Colonic mucosa (tissue), 4 donors: ENCODE data around the gene XPO4. TPM values are rescaled to one million over a fixed set of nuclear protein-coding genes. Genes with fewer than 3 reads are reported as not detected.
"Not testable (repeated sequence)": the region's sequence is repeated elsewhere in the genome, so short reads cannot be mapped to it uniquely, and the experiment has no call there.

Source experiments
- DNase-seq: peaks from one replicate; pipeline ENCODE4 v3.0.0-alpha.2; 2020
- H3K27ac ChIP-seq: fragments of 200-600 bp; one replicate; pipeline ENCODE4 v1.8.0; 2021
- H3K27me3 ChIP-seq: fragments of 200-600 bp; one replicate; pipeline ENCODE4 v1.8.0; 2021
- H3K36me3 ChIP-seq: fragments of 200-600 bp; one replicate; pipeline ENCODE4 v1.8.0; 2021
- H3K4me1 ChIP-seq: fragments of 200-600 bp; one replicate; pipeline ENCODE4 v1.8.0; 2021; ENCODE audit warnings: mild to moderate bottlenecking
- H3K4me3 ChIP-seq: fragments of 200-600 bp; one replicate; pipeline ENCODE4 v1.8.0; 2021
- H3K9ac ChIP-seq, 2 donors: one replicate each; pipeline ENCODE4 v1.7.0; 2013; ENCODE audit warnings: control low read depth in 2 of 2, low read depth in 2 of 2, low read length in 2 of 2
- H3K9me3 ChIP-seq: fragments of 200-600 bp; one replicate; pipeline ENCODE4 v1.8.0; 2021
- CTCF ChIP-seq: fragments of 200-600 bp; IDR thresholded peaks from one replicate; pipeline ENCODE4 v1.8.0; 2022; ENCODE audit warnings: antibody characterized with exemption, mild to moderate bottlenecking
- intact Hi-C: fragments of 100-400 bp; cut with DNase I; formaldehyde crosslinking; loops from one replicate; pipeline ENCODE4 v1.14.1; 2022
- total RNA-seq, 2 donors: library from RNA; stranded (reverse); fragmentation: NEBNext Ultra II Directional in 1 of 2; extraction: Animal tissue kit (Norgen Biotek cat#: 25700) in 1 of 2; gene quantifications; one replicate each; pipeline ENCODE4 v1.2.1, GENCODE V29; 2021
- donor health status: healthy.
- donor health status: DM: no; HTN: no; CAD: no.
- donor health status: DM: no; HTN: no; CAD: no.

The XPO4 gene
- total RNA-seq, 2 donors from 2014 or later = 9.1 to 18.2 TPM

- TF ChIP-seq CTCF = no peak
- H3K36me3 ChIP-seq = no peaks in the 10 kb centered on the region
- H3K4me3 ChIP-seq = no peak overlapping the region
- H3K27me3 ChIP-seq = no peaks in the 10 kb centered on the region
- peaks cover 5% of the 10 kb centered on the region for H3K4me1 ChIP-seq
- no peaks in the 10 kb centered on the region for H3K9me3 ChIP-seq
- no peak for DNase-seq
- intact Hi-C loops = loop anchor here (5.0 to 10.0 kb wide), 3 partner anchors 195 to 525 kb away; no protein-coding TSS in a partner anchor
- H3K27ac ChIP-seq = no peak overlapping the region
- H3K9ac ChIP-seq = no peak overlapping the region
These were observed 37.1 kb upstream of the XPO4 start for GRCh38 chr13:20939662-20940061.

GRCh38 chr13:20938302-20938701 is 35.8 kb upstream of the XPO4 start:
- Histone ChIP-seq H3K9me3 (no peaks in the 10 kb centered on the region), H3K9ac (no peak overlapping the region), H3K4me3 (no peak overlapping the region), H3K4me1 (peaks cover 5% of the 10 kb centered on the region), H3K36me3 (no peaks in the 10 kb centered on the region), H3K27me3 (no peaks in the 10 kb centered on the region), H3K27ac (no peak overlapping the region)
- TF ChIP-seq CTCF = no peak
- intact Hi-C loops = no loop called here
- DNase-seq = no peak

- Histone ChIP-seq H3K27ac (no peak overlapping the region), H3K27me3 (no peaks in the 10 kb centered on the region), H3K9me3 (no peaks in the 10 kb centered on the region), H3K4me3 (no peak overlapping the region), H3K36me3 (no peaks in the 10 kb centered on the region), H3K9ac (no peak overlapping the region), H3K4me1 (no peaks in the 10 kb centered on the region)
- DNase-seq = no peak
- no peak for TF ChIP-seq CTCF
- intact Hi-C loops = loop anchor here (5.0 to 10.0 kb wide), 2 partner anchors 100 to 733 kb away; partner anchors contain the start of gene GJB2
These were observed 25.2 kb upstream of the XPO4 start for GRCh38 chr13:20927596-20928257.

- DNase-seq, H3K4me3 ChIP-seq: not testable (repeated sequence)
- intact Hi-C loops = loop anchor here (2.0 to 10.0 kb wide), 4 partner anchors 98 to 731 kb away; partner anchors contain the start of gene GJB2
These were observed 22.8 kb upstream of the XPO4 start for GRCh38 chr13:20925395-20925790.

GRCh38 chr13:20924758-20925394 is 22.3 kb upstream of the XPO4 start:
- intact Hi-C loops = loop anchor here (2.0 to 10.0 kb wide), 4 partner anchors 98 to 730 kb away; partner anchors contain the start of gene GJB2
- H3K27ac ChIP-seq = no peak overlapping the region
- no peaks in the 10 kb centered on the region for H3K27me3 ChIP-seq
- DNase-seq = peak; percentile 84
- no peaks in the 10 kb centered on the region for H3K36me3 ChIP-seq
- no peak overlapping the region for H3K9ac ChIP-seq
- H3K4me1 ChIP-seq = no peaks in the 10 kb centered on the region
- H3K4me3 ChIP-seq = no peak overlapping the region
- peak; percentile 61 for TF ChIP-seq CTCF
- H3K9me3 ChIP-seq = no peaks in the 10 kb centered on the region

More at GRCh38 chr13:20925395-20925790, 22.8 kb upstream of the XPO4 start:
- not testable (repeated sequence) for H3K4me1 ChIP-seq, H3K9ac ChIP-seq, H3K27ac ChIP-seq, H3K9me3 ChIP-seq, H3K27me3 ChIP-seq, H3K36me3 ChIP-seq

- intact Hi-C loops = loop anchor here (10.0 kb wide), 1 partner anchor 728 kb away; the partner anchor contains the start of gene GJB2
- Histone ChIP-seq H3K4me1 (no peaks in the 10 kb centered on the region), H3K4me3 (no peak overlapping the region), H3K9ac (no peak overlapping the region), H3K27me3 (no peaks in the 10 kb centered on the region), H3K9me3 (no peaks in the 10 kb centered on the region), H3K36me3 (no peaks in the 10 kb centered on the region), H3K27ac (no peak overlapping the region)
- no peak for TF ChIP-seq CTCF
- DNase-seq = no peak
These were observed 20.7 kb upstream of the XPO4 start for GRCh38 chr13:20923272-20923671.
